HPDE6-E6E7 (cell line): ENCODE measurements around the gene TLCD1.
"Not testable (repeated sequence)": the region's sequence is repeated elsewhere in the genome, so short reads cannot be mapped to it uniquely, and the experiment has no call there.

ENCODE experiments used
- DNase-seq: peaks from one replicate; pipeline ENCODE4 v3.0.0; 2011; ENCODE audit warnings: missing footprints; ENCODE audit errors: extremely low spot score

TLCD1 gene

GRCh38 chr17:28747051-28747691, 21.1 kb upstream of the TLCD1 start:
- DNase-seq, result no peak

GRCh38 chr17:28746611-28747050, 20.6 kb upstream of the TLCD1 start:
- DNase-seq, result no peak

- DNase-seq, result no peak
Measured at GRCh38 chr17:28745786-28746411, 19.9 kb upstream of the TLCD1 start.

GRCh38 chr17:28744972-28745785, 19.1 kb upstream of the TLCD1 start:
- DNase-seq, result no peak

- no peak for DNase-seq
Measured at GRCh38 chr17:28744104-28744971, 18.3 kb upstream of the TLCD1 start.

GRCh38 chr17:28743243-28744103, 17.4 kb upstream of the TLCD1 start, which contains the start of gene TRAF4:
Gene TRAF4 (plus strand): TSS chr17:28744011. CDS start chr17:28744113, 102 bp downstream.
- DNase-seq, result no peak

GRCh38 chr17:28741358-28742349, 15.6 kb upstream of the TLCD1 start:
- DNase-seq, result no peak

GRCh38 chr17:28740406-28741357, 14.6 kb upstream of the TLCD1 start:
- DNase-seq, result no peak

GRCh38 chr17:28738680-28739384, 12.8 kb upstream of the TLCD1 start:
- no peak for DNase-seq

- no peak for DNase-seq
Measured at GRCh38 chr17:28737770-28738679, 12.0 kb upstream of the TLCD1 start.

- DNase-seq, result no peak
Measured at GRCh38 chr17:28737316-28737715, 11.3 kb upstream of the TLCD1 start.

- not testable (repeated sequence) for DNase-seq
Measured at GRCh38 chr17:28735913-28736769, 10.1 kb upstream of the TLCD1 start.

GRCh38 chr17:28735242-28735722, 9.2 kb upstream of the TLCD1 start:
- DNase-seq, result no peak

GRCh38 chr17:28734712-28735241, 8.7 kb upstream of the TLCD1 start:
- no peak for DNase-seq

- no peak for DNase-seq
Measured at GRCh38 chr17:28733346-28733745, 7.3 kb upstream of the TLCD1 start.
